Spleen (tissue), 7 donors: ENCODE results near the gene AHDC1.

Source experiments
- CTCF ChIP-seq, 11 experiments: fragments of 200-600 bp in 7 of 11; fragments of 450-650 bp in 4 of 11; sonication (generic) in 4 of 11; IDR thresholded peaks in 8 of 11; conservative IDR thresholded peaks in 3 of 11; 1 replicate in 7 of 11; 2 replicates in 4 of 11; pipeline versions ENCODE4 v1.4.0 to v1.8.0; 2016 to 2021; ENCODE audit warnings: antibody characterized with exemption in 11 of 11, inconsistent platforms in 4 of 11, mild to moderate bottlenecking in 1 of 11
- POLR2A ChIP-seq, 3 donors: fragments of 450-650 bp; IDR thresholded peaks; one replicate each; pipeline ENCODE4 v1.5.1; 2017; ENCODE audit warnings: antibody characterized with exemption in 3 of 3, mild to moderate bottlenecking in 1 of 3
- POLR2AphosphoS5 ChIP-seq, 3 donors: sonication (generic); formaldehyde crosslinking; IDR thresholded peaks; one replicate each; pipeline ENCODE4 v1.5.1; 2017; ENCODE audit warnings: antibody characterized with exemption in 3 of 3
- donor health status: DM: no; HTN: no; CAD: no; lungs with moderate emphysema.
- donor health status: DM: no; HTN: no; CAD: no.
- donor health status: DM: no; HTN: no; CAD: no.

- TF ChIP-seq CTCF (IDR thresholded peaks at IDR 0.05 in 8 of 11, conservative IDR thresholded peaks at IDR 0.05 in 3 of 11) (no peak), POLR2AphosphoS5 (IDR thresholded peaks at IDR 0.05) (no peak), POLR2A (IDR thresholded peaks at IDR 0.05) (no peak)
Measured at GRCh38 chr1:27589441-27589840, 14.5 kb downstream of the AHDC1 start.
